Activated naive CD4-positive, alpha-beta T cell treated with Interleukin-2 at 50 U/mL for 16 hours (primary cell): ENCODE data around the gene RBMY1D.
"Not testable (repeated sequence)": the region's sequence is repeated elsewhere in the genome, so short reads cannot be mapped to it uniquely, and the experiment has no call there.

Source experiments
- DNase-seq: peaks from one replicate; pipeline ENCODE4 v3.0.0-alpha.2; 2020

Gene RBMY1D

DNA sequence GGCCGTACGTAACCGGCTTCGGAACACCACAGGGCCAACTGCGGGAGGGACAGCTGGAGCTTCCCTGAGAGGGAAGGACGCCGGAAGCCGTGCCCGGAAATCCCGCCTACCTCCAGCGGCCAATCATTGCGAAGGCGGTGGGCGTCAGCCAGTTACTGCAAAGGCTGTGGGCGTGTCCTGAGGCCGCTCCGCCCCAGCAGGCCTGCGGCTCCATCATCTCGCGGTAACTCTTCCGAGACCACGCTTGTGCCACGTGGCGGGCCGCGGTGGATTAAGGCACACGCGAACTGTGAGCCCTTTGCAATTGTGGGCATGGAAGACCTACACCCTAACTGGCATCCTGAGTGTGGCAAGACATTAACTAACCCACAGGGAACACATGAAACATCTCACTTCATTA is at the start of gene RBMY1D:
Gene RBMY1D (minus strand): TSS at position 101 of the 400 bp plus-strand sequence. CDS start 2,013 bp downstream, outside the sequence.
- DNase-seq, result not testable (repeated sequence)

DNA sequence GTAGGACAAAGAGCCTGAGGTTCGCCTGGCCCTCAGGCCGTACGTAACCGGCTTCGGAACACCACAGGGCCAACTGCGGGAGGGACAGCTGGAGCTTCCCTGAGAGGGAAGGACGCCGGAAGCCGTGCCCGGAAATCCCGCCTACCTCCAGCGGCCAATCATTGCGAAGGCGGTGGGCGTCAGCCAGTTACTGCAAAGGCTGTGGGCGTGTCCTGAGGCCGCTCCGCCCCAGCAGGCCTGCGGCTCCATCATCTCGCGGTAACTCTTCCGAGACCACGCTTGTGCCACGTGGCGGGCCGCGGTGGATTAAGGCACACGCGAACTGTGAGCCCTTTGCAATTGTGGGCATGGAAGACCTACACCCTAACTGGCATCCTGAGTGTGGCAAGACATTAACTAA is 23.6 kb upstream of the RBMY1D start, which contains the start of gene RBMY1E:
Gene RBMY1E (minus strand): TSS at position 101 of the 400 bp plus-strand sequence. CDS start 1,978 bp downstream, outside the sequence.
- DNase-seq, result not testable (repeated sequence)

- DNase-seq, result not testable (repeated sequence)
These were observed 24.8 kb downstream of the RBMY1D start for GRCh38 chrY:21869407-21870076.

GRCh38 chrY:21845481-21845880 is 48.8 kb downstream of the RBMY1D start:
- DNase-seq, result no peak

GRCh38 chrY:21842090-21842489 is 52.2 kb downstream of the RBMY1D start:
- no peak for DNase-seq

GRCh38 chrY:21839489-21839888 is 54.8 kb downstream of the RBMY1D start:
- DNase-seq, result no peak

DNA sequence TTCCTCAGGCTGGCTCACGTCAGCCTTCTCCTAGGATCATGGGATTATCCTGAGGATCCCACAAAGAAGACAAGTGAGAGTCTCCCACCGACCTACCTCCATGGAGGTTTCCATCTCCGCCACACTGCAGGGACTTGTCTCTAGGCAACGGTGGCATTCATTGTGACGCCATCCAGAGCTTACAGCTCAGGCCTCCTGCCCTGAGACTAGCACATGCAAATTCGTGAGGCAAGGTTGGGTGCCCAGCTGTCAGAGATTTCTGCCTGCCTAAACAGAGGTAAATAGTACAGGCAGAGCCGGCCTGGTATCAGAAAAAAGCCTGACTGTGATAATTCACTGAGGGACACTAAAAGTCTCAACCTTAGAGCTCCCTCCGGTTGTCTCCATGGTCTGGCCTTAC is 58.0 kb downstream of the RBMY1D start:
- DNase-seq, result no peak

DNA sequence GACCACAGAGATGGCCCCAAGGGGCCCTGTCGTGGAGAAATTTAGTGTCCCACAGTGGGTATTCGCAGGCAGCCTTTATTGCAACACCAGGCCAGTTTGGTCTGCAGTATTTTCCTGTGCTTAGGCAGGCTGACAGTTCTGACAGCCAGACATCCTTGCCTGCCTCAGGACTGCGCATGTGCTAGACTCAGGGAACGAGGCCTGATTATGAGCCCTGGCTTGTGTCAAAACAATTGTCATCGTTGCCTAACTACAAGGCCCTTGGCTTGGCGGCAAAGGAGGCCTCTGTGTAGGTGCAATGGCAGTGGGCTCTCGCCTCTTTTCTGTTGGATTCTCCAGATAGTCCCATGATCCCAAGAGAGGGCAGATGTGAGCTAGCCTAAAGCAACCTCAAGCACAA is 59.3 kb downstream of the RBMY1D start:
- no peak for DNase-seq
